ENCODE measurements around the gene PTPN20.

- TF ChIP-seq CTCF (IDR thresholded peaks at IDR 0.05): no peak
- no peak for TF ChIP-seq CREB1 (CRISPR knock-in tag; IDR thresholded peaks at IDR 0.05)
- TF ChIP-seq USF2 (CRISPR knock-in tag; IDR thresholded peaks at IDR 0.05): no peak
- no peak for TF ChIP-seq E2F4 (CRISPR knock-in tag; IDR thresholded peaks at IDR 0.05; ENCODE audit: borderline replicate concordance, low read depth)
- no peak for TF ChIP-seq ATF3 (CRISPR knock-in tag; conservative IDR thresholded peaks at IDR 0.05)
Measured at GRCh38 chr10:46998192-46998591, 87.0 kb downstream of the PTPN20 start.

Measured in WTC11 (cell line).